HAP-1 (cell line): ENCODE results near the gene TPCN1.

Source experiments
- DNase-seq, 2 experiments: peaks; one replicate each; pipeline ENCODE4 v3.0.0-alpha.2; 2016 to 2020; ENCODE audit warnings: low spot score in 2 of 2
- H3K27me3 ChIP-seq: fragments of 250-450 bp; sonication (Bioruptor Pico); 2 replicates; pipeline ENCODE4 v1.5.1; 2020; ENCODE audit warnings: low read depth, mild to moderate bottlenecking, moderate library complexity
- H3K36me3 ChIP-seq: fragments of 250-450 bp; sonication (Bioruptor Pico); replicated peaks from 2 replicates; pipeline ENCODE4 v1.5.1; 2020; ENCODE audit warnings: mild to moderate bottlenecking
- H3K4me1 ChIP-seq: fragments of 250-450 bp; sonication (Bioruptor Pico); 2 replicates; pipeline ENCODE4 v1.5.1; 2020; ENCODE audit warnings: mild to moderate bottlenecking
- H3K4me3 ChIP-seq: fragments of 250-450 bp; sonication (Bioruptor Pico); 2 replicates; pipeline ENCODE4 v1.5.1; 2020; ENCODE audit warnings: mild to moderate bottlenecking, moderate library complexity
- H3K9me3 ChIP-seq: fragments of 250-450 bp; sonication (Bioruptor Pico); 2 replicates; pipeline ENCODE4 v1.5.1; 2020; ENCODE audit warnings: mild to moderate bottlenecking, moderate library complexity
- in situ Hi-C: fragments of 300-500 bp; cut with MboI; formaldehyde crosslinking; loops from 3 replicates; pipeline ENCODE4 v1.14.3; 2020; ENCODE audit warnings: low sequenced_read_pairs, inconsistent platforms, mixed read lengths

Gene TPCN1

GRCh38 chr12:113261847-113262470, 40.7 kb downstream of the TPCN1 start:
- Histone ChIP-seq H3K9me3 (no peaks in the 10 kb centered on the region), H3K27me3 (no peaks in the 10 kb centered on the region), H3K4me3 (no peak overlapping the region), H3K4me1 (no peaks in the 10 kb centered on the region; the same call in 1 of the 2 replicates), H3K36me3 (peaks cover 5% of the 10 kb centered on the region)
- no peak for DNase-seq
- in situ Hi-C loops, result no loop called here

DNA sequence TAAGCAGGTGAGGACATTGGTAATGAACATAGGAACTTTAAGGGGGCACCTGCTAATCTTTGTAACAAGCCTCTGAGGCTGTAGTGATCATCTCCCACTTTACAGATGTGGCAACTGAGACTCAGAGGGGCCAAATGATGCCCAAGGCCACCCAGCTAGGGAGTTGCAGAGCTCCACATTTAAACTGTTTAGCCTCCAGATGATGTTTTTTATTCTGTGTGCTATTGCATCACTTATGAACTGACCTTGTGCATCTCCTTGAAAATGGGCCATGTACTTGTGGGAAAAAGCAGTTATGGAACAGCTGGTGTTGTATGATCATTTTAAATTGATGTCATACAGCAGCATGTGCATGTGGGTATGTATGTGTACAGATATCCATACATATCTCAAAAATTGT, 41.4 kb downstream of the TPCN1 start:
- Histone ChIP-seq H3K36me3 (peaks cover 5% of the 10 kb centered on the region), H3K9me3 (no peaks in the 10 kb centered on the region), H3K27me3 (no peaks in the 10 kb centered on the region), H3K4me1 (no peaks in the 10 kb centered on the region; the same call in 1 of the 2 replicates), H3K4me3 (no peak overlapping the region)
- no peak for DNase-seq
- in situ Hi-C loops, result no loop called here

- in situ Hi-C loops, result no loop called here
- H3K9me3 ChIP-seq, result no peaks in the 10 kb centered on the region
- DNase-seq, result no peak
- no peak overlapping the region for H3K4me3 ChIP-seq
- no peaks in the 10 kb centered on the region; the same call in 1 of the 2 replicates for H3K4me1 ChIP-seq
- H3K27me3 ChIP-seq, result no peaks in the 10 kb centered on the region
- peaks cover 5% of the 10 kb centered on the region for H3K36me3 ChIP-seq
These were observed 42.2 kb downstream of the TPCN1 start for GRCh38 chr12:113263431-113263963.

GRCh38 chr12:113266106-113266895, 45.0 kb downstream of the TPCN1 start:
- Histone ChIP-seq H3K4me1 (no peaks in the 10 kb centered on the region; the same call in 1 of the 2 replicates), H3K4me3 (no peak overlapping the region), H3K36me3 (peaks cover 5% of the 10 kb centered on the region), H3K27me3 (no peaks in the 10 kb centered on the region), H3K9me3 (no peaks in the 10 kb centered on the region)
- DNase-seq, result no peak
- in situ Hi-C loops, result no loop called here

DNA sequence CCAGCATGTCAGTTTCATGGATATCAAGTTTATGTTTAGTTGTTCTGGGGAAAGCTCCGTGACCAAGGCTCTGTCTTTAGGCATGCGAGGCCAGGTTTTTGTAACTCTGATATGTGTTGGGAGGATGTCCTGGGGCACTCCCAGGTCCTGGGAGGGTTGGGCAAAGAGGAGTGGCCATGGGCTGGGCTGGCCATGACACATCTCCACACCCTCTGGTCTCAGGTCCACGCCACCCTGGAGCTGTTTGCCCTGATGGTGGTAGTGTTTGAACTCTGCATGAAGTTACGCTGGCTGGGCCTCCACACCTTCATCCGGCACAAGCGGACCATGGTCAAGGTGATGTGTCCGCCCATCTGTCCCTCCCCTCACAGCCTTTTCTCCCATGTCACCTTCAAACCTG, 46.4 kb downstream of the TPCN1 start:
- in situ Hi-C loops, result no loop called here
- no peaks in the 10 kb centered on the region for H3K27me3 ChIP-seq
- DNase-seq, result no peak
- no peak overlapping the region for H3K4me3 ChIP-seq
- H3K4me1 ChIP-seq, result no peaks in the 10 kb centered on the region
- H3K9me3 ChIP-seq, result no peaks in the 10 kb centered on the region
- H3K36me3 ChIP-seq, result peaks cover 5% of the 10 kb centered on the region

DNA sequence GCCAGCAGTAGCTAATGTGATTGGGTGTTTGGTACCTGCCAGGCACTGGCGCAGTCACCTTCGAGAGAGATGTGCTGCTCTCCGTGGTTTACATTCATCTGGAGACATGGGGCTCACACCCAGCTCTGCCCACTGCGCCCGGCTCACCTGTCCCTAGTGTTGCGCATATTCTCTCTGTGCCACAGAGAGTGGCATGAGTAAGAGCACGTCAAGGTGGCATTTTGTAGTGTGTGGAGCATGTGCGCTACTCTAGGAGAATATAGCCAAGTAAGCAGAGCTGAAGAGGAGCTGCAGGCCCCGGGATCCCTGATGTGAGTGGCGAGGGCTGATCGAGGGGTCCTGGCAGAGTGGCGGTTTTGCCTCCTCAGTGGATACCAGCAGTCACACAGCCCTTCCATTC, 46.9 kb downstream of the TPCN1 start:
- Histone ChIP-seq H3K4me3 (no peak overlapping the region), H3K9me3 (no peaks in the 10 kb centered on the region), H3K36me3 (peaks cover 10% of the 10 kb centered on the region), H3K27me3 (no peaks in the 10 kb centered on the region), H3K4me1 (no peaks in the 10 kb centered on the region)
- in situ Hi-C loops, result no loop called here
- no peak for DNase-seq

GRCh38 chr12:113268621-113269020, 47.4 kb downstream of the TPCN1 start:
- in situ Hi-C loops, result no loop called here

GRCh38 chr12:113269257-113269943, 48.1 kb downstream of the TPCN1 start:
- no peaks in the 10 kb centered on the region for H3K27me3 ChIP-seq
- no peaks in the 10 kb centered on the region for H3K4me1 ChIP-seq
- H3K9me3 ChIP-seq, result no peaks in the 10 kb centered on the region
- DNase-seq, result no peak
- no peak overlapping the region for H3K4me3 ChIP-seq
- in situ Hi-C loops, result no loop called here
- peaks cover 10% of the 10 kb centered on the region for H3K36me3 ChIP-seq

More at GRCh38 chr12:113268621-113269020, 47.4 kb downstream of the TPCN1 start:
- Histone ChIP-seq H3K4me3 (no peak overlapping the region), H3K9me3 (no peaks in the 10 kb centered on the region), H3K27me3 (no peaks in the 10 kb centered on the region), H3K36me3 (peaks cover 10% of the 10 kb centered on the region), H3K4me1 (no peaks in the 10 kb centered on the region)
- no peak for DNase-seq

- peaks cover 10% of the 10 kb centered on the region for H3K36me3 ChIP-seq
These were observed 49.4 kb downstream of the TPCN1 start for GRCh38 chr12:113270709-113271009.

DNA sequence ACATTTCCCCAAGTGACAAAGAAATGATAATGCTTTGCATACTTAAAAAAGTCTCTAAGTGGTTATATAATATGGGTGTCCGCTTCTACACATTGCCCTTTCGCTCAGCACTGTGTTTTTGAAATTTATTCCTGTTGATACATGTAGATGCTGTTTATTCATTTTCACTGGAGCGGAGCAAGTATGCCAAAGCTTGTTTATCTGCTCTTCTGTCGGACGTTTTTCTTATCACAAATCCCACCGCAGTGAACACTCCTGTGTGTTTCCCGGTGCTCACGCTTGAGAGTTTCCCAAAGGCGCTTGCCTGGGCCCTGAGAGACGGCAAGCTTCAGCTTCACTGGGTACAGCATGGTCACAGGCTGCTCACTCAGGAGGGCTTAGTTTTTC, 50.2 kb downstream of the TPCN1 start:
- Histone ChIP-seq H3K4me3 (no peak overlapping the region), H3K4me1 (no peaks in the 10 kb centered on the region), H3K9me3 (no peaks in the 10 kb centered on the region), H3K36me3 (peaks cover 7% of the 10 kb centered on the region), H3K27me3 (no peaks in the 10 kb centered on the region)
- DNase-seq, result no peak
- in situ Hi-C loops, result no loop called here

More at GRCh38 chr12:113270709-113271009, 49.4 kb downstream of the TPCN1 start:
- in situ Hi-C loops, result no loop called here
- DNase-seq, result no peak
- no peaks in the 10 kb centered on the region for H3K9me3 ChIP-seq
- H3K4me3 ChIP-seq, result no peak overlapping the region
- H3K4me1 ChIP-seq, result no peaks in the 10 kb centered on the region
- H3K27me3 ChIP-seq, result no peaks in the 10 kb centered on the region

DNA sequence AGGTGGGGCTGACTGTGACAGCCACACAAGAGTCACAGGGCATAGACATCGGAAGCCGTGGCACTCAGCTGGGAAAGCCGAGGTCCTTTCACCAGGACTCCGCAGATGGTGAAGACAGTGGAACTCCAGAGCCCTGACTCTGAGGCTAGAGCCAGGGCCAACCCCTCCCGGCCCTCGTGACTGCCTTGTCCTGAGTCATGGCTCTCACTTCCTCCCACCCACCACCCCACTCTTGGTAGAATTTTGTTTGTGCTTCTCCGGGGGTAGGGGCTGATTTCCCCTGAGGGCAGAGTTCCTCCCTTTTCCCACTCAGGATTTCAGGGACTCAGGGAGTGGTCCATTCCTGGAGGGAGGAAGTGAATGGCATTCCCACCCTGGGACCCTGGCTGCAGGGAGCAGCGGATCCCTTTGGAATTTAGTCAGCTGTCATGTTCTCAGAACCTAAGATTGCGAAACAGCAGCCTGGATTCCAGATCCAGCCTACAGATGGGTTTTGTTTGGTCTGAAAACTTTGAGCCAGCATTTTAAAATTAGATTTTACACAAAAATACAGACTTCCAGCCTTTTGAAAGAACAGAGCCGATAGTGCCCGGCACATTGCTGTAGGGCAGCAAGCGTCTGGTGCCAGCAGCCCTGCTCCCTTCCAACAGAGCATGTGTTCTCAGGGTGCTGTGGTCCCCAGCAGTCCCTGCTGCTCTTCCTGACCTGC, 50.7 kb downstream of the TPCN1 start:
- in situ Hi-C loops, result no loop called here
- Histone ChIP-seq H3K36me3 (peaks cover 4% of the 10 kb centered on the region; the same call in 1 of the 2 replicates), H3K27me3 (no peaks in the 10 kb centered on the region), H3K4me3 (no peak overlapping the region), H3K9me3 (no peaks in the 10 kb centered on the region), H3K4me1 (no peaks in the 10 kb centered on the region)
- no peak for DNase-seq

- Histone ChIP-seq H3K4me3 (no peak overlapping the region), H3K9me3 (no peaks in the 10 kb centered on the region), H3K27me3 (no peaks in the 10 kb centered on the region), H3K36me3 (peaks cover 9% of the 10 kb centered on the region), H3K4me1 (no peaks in the 10 kb centered on the region)
- no peak for DNase-seq
- in situ Hi-C loops, result no loop called here
These were observed 51.9 kb downstream of the TPCN1 start for GRCh38 chr12:113273053-113273725.

DNA sequence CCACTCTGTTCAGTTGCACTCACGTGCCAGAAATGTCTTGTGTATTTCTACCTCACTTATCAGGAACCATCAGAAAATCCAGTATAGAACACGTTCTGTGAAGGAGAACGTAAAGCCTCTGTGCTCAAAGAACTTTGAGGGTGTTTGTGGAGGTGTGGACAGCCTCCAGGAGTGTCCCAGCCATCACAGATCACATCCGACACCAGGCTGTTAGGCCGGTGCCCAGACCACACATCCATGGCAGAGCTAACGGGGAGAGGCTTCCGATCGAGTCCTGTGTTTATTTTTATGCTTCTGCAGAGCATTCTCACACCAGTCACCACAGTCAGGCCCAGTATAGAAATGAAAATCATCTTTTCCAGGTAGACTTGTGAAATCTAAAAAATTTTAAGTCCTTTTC, 53.6 kb downstream of the TPCN1 start:
- no peaks in the 10 kb centered on the region for H3K4me1 ChIP-seq
- peaks cover 12% of the 10 kb centered on the region for H3K36me3 ChIP-seq
- in situ Hi-C loops, result no loop called here
- no peak overlapping the region for H3K4me3 ChIP-seq
- no peaks in the 10 kb centered on the region for H3K27me3 ChIP-seq
- no peaks in the 10 kb centered on the region for H3K9me3 ChIP-seq
- no peak for DNase-seq
